K562 (cell line): ENCODE results near the gene FUT8. TPM values are rescaled to one million over a fixed set of nuclear protein-coding genes. Genes with fewer than 3 reads are reported as not detected.

Experiments
- CCNT2 ChIP-seq: IDR thresholded peaks from 2 replicates; pipeline ENCODE4 v1.6.1; 2011; ENCODE audit warnings: borderline replicate concordance, low read depth, mild to moderate bottlenecking, moderate library complexity, mixed read lengths, low read length; ENCODE audit not compliant: insufficient read length; ENCODE audit errors: extremely low read depth
- E2F3 ChIP-seq: fragments of 250-450 bp; sonication (Bioruptor Pico); IDR thresholded peaks from 2 replicates; pipeline ENCODE4 v1.4.0; 2020; ENCODE audit warnings: mild to moderate bottlenecking
- ERF ChIP-seq: fragments of 450-650 bp; formaldehyde crosslinking; IDR thresholded peaks from 2 replicates; pipeline ENCODE4 v1.4.0; 2020; ENCODE audit warnings: mild to moderate bottlenecking, mixed read lengths
- KLF6 ChIP-seq: fragments of 250-450 bp; sonication (Bioruptor Pico); IDR thresholded peaks from 2 replicates; pipeline ENCODE4 v1.4.0; 2020; ENCODE audit warnings: mild to moderate bottlenecking, moderate library complexity, borderline replicate concordance
- NFRKB ChIP-seq: fragments of 450-650 bp; IDR thresholded peaks from 2 replicates; pipeline ENCODE4 v1.6.1; 2016; ENCODE audit warnings: low read depth
- RERE ChIP-seq: sonication (generic); formaldehyde crosslinking; IDR thresholded peaks from 2 replicates; pipeline ENCODE4 v1.8.0; 2023; ENCODE audit warnings: missing genetic modification reagents, mild to moderate bottlenecking, borderline replicate concordance
- SP2 ChIP-seq: IDR thresholded peaks from 2 replicates; pipeline ENCODE4 v1.6.1; 2011; ENCODE audit warnings: mild to moderate bottlenecking, low read depth, low read length, moderate library complexity; ENCODE audit not compliant: poor library complexity, severe bottlenecking; ENCODE audit errors: extremely low read depth
- THAP12 ChIP-seq: fragments of 250-450 bp; sonication (Bioruptor Pico); IDR thresholded peaks from 2 replicates; pipeline ENCODE4 v1.9.0; 2021; ENCODE audit warnings: mild to moderate bottlenecking, inconsistent platforms
- ZBTB8A ChIP-seq: fragments of 450-650 bp; IDR thresholded peaks from 2 replicates; pipeline ENCODE4 v1.6.1; 2018; ENCODE audit warnings: mild to moderate bottlenecking, moderate library complexity; ENCODE audit not compliant: partially characterized antibody
- polyA plus RNA-seq, 8 experiments: library from polyadenylated mRNA; depleted of rRNA in 4 of 8; stranded (reverse) in 5 of 8; unstranded in 3 of 8; fragments of >200 nt; fragmentation: Nextera tagmentation in 2 of 8; fragmentation: Illumina TruSeq in 1 of 8; extraction: Ambion mirVana in 2 of 8; extraction: Trizol in 1 of 8; gene quantifications; 2 replicates each; pipeline versions ENCODE4 v1.2.1 to v1.2.3, GENCODE V29; 2011 to 2014; ENCODE audit warnings: inconsistent platforms in 1 of 8, missing spikeins in 1 of 8
- total RNA-seq, 7 experiments: library from RNA; depleted of rRNA in 6 of 7; stranded (reverse); fragments of >200 nt in 6 of 7; fragmentation: Illumina TruSeq in 2 of 7; extraction: Trizol in 2 of 7; gene quantifications; 2 replicates each; pipeline versions ENCODE4 v1.2.1 to v1.2.3, GENCODE V29; 2011 to 2021; ENCODE audit warnings: low replicate concordance in 1 of 7

The FUT8 gene
- total and polyA plus RNA-seq, 9 of the 15 experiments (the other 6 are each of a cell fraction or from before 2014, with no cell fraction given) = 4.1 to 15.2 (median 7.8) TPM

DNA sequence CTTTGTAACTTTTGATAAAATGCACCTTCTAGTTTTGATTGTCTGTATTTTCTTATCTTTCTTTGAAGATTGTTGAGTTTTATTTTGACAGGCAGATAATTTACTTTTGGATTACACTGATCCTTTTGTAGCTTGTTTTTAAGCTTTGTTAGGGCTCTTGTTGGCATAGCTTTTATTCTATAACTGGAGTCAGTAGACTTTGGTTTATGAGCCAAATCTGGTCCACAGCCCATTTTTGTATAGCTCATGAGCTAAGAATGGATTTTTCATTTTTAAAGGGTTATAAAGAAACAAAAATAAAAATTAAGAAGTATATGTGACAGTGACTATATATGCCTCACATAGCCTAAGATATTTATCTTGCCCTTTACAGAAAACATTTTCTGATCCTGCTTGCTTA, 142.3 kb downstream of the FUT8 start (continued):
- no peak for TF ChIP-seq RERE (CRISPR knock-in tag)
- TF ChIP-seq CCNT2 = no peak
- TF ChIP-seq ZBTB8A = no peak
- no peak for TF ChIP-seq THAP12 (CRISPR knock-in tag)
- no peak for TF ChIP-seq E2F3
- TF ChIP-seq KLF6 (CRISPR knock-in tag) = no peak
- no peak for TF ChIP-seq SP2
- TF ChIP-seq ERF = no peak
- TF ChIP-seq NFRKB = no peak
